HCT116 (cell line): ENCODE results near the gene CD34. TPM values are rescaled to one million over a fixed set of nuclear protein-coding genes. Genes with fewer than 3 reads are reported as not detected.

Source experiments
- ATAC-seq: fragments of 200-7000 bp; cut with Tn5 transposase; 2 replicates; pipeline ENCODE4 v1.9.1; 2020; ENCODE audit warnings: mild to moderate bottlenecking, moderate library complexity
- BruUV-seq: library from RNA; stranded (reverse); fragments of 400-500 nt; replicated peaks from 2 replicates; lab custom pipeline; 2021; lab: Mats Ljungman, UMichigan
- CTCF ChIA-PET: fragments of 300-600 bp; sonication (Branson Sonifier 250); formaldehyde crosslinking; loops from one replicate; lab custom pipeline; 2021; ENCODE audit warnings: antibody characterized with exemption; lab: Charles Lee
- POLR2A ChIA-PET: fragments of 300-600, 350-600 bp; sonication (Branson Sonifier 250); formaldehyde crosslinking; loops from one replicate; lab custom pipeline; 2021; ENCODE audit warnings: antibody characterized with exemption; lab: Charles Lee
- RAD21 ChIA-PET, 2 experiments: fragments of 300-600 bp; sonication (Branson Sonifier 250); formaldehyde crosslinking; loops; one replicate each; lab custom pipeline; 2023; ENCODE audit warnings: low total read pairs in 2 of 2; ENCODE audit not compliant: uncharacterized antibody in 2 of 2, unreplicated experiment in 2 of 2, low non-redundant PET in 1 of 2; lab: Charles Lee
- DNase-seq: peaks from one replicate; pipeline ENCODE4 v3.0.0-alpha.2; 2010; ENCODE audit warnings: low read depth, low spot score
- H2AFZ ChIP-seq: fragments of 200-600 bp; shearing (Covaris generic), sonication (generic); 2 replicates; pipeline ENCODE4 v1.6.1; 2017; ENCODE audit warnings: low read depth, mixed run types, mixed read lengths, antibody characterized with exemption, low read length; ENCODE audit not compliant: poor library complexity, severe bottlenecking
- H3K27ac ChIP-seq: 2 replicates; pipeline ENCODE4 v1.5.1; 2012; ENCODE audit warnings: low read depth, low read length
- H3K27me3 ChIP-seq: fragments of 200-600 bp; sonication (generic); 2 replicates; pipeline ENCODE4 v1.6.1; 2016; ENCODE audit warnings: mixed run types, low read length, mixed read lengths; ENCODE audit not compliant: insufficient read depth
- H3K36me3 ChIP-seq, 2 experiments: fragments of 200-500 bp in 1 of 2; fragments of 200-600 bp in 1 of 2; sonication (Bioruptor generic) in 1 of 2; sonication (generic) in 1 of 2; 2 replicates each; pipeline versions ENCODE4 v1.5.1 to v1.6.1; 2014 to 2016; ENCODE audit warnings: low read length in 2 of 2, inconsistent platforms in 1 of 2, mixed read lengths in 1 of 2, mixed run types in 1 of 2; ENCODE audit not compliant: insufficient read depth in 2 of 2, control insufficient read depth in 1 of 2
- H3K4me1 ChIP-seq, 2 experiments: fragments of 200-600 bp in 1 of 2; sonication (generic) in 1 of 2; 2 replicates each; pipeline versions ENCODE4 v1.5.1 to v1.6.1; 2012 to 2017; ENCODE audit warnings: low read length in 2 of 2, inconsistent platforms in 1 of 2, mild to moderate bottlenecking in 1 of 2, mixed read lengths in 1 of 2, mixed run types in 1 of 2, moderate library complexity in 1 of 2; ENCODE audit not compliant: insufficient read depth in 2 of 2, control insufficient read depth in 1 of 2
- H3K4me2 ChIP-seq: fragments of 200-600 bp; sonication (generic); 2 replicates; pipeline ENCODE4 v1.6.1; 2017; ENCODE audit warnings: mixed run types, low read length, mixed read lengths
- H3K4me3 ChIP-seq, 2 experiments: fragments of 200-600 bp in 1 of 2; sonication (generic) in 1 of 2; replicated peaks in 1 of 2; 2 replicates each; pipeline ENCODE4 v1.5.1; 2011 to 2016; ENCODE audit warnings: low read length in 2 of 2, control low read depth in 1 of 2, low read depth in 1 of 2, mild to moderate bottlenecking in 1 of 2, mixed read lengths in 1 of 2, mixed run types in 1 of 2
- H3K79me2 ChIP-seq: fragments of 200-600 bp; sonication (generic); 2 replicates; pipeline ENCODE4 v1.6.1; 2017; ENCODE audit warnings: mild to moderate bottlenecking, mixed run types, low read length, moderate library complexity, mixed read lengths; ENCODE audit not compliant: insufficient read depth
- H3K9ac ChIP-seq: fragments of 200-600 bp; sonication (generic); 2 replicates; pipeline ENCODE4 v1.6.1; 2016; ENCODE audit warnings: low read length, mixed read lengths
- H3K9me2 ChIP-seq: fragments of 200-600 bp; sonication (generic), shearing (Covaris generic); 2 replicates; pipeline ENCODE4 v1.6.1; 2017; ENCODE audit warnings: mixed run types, mild to moderate bottlenecking, moderate library complexity; ENCODE audit not compliant: insufficient read depth
- H3K9me3 ChIP-seq, 2 experiments: fragments of 200-500 bp in 1 of 2; fragments of 200-600 bp in 1 of 2; sonication (Bioruptor generic) in 1 of 2; sonication (generic) in 1 of 2; 2 replicates each; pipeline ENCODE4 v1.6.1; 2014 to 2017; ENCODE audit warnings: low read length in 2 of 2, mixed read lengths in 2 of 2, inconsistent platforms in 1 of 2, low read depth in 1 of 2, mild to moderate bottlenecking in 1 of 2, mixed run types in 1 of 2, moderate library complexity in 1 of 2; ENCODE audit not compliant: control insufficient read depth in 1 of 2, insufficient read depth in 1 of 2
- H4K20me1 ChIP-seq: fragments of 200-600 bp; sonication (generic), shearing (Covaris generic); 2 replicates; pipeline ENCODE4 v1.6.1; 2017; ENCODE audit warnings: mixed run types, mild to moderate bottlenecking, moderate library complexity; ENCODE audit not compliant: insufficient read depth
- ATF3 ChIP-seq: IDR thresholded peaks from 2 replicates; pipeline ENCODE4 v1.6.1; 2012
- CBX3 ChIP-seq: IDR thresholded peaks from 2 replicates; pipeline ENCODE4 v1.6.1; 2012; ENCODE audit warnings: low read depth
- ELF1 ChIP-seq: IDR thresholded peaks from 2 replicates; pipeline ENCODE4 v1.6.1; 2012; ENCODE audit warnings: low read depth, borderline replicate concordance
- EZH2 ChIP-seq: fragments of 200-600 bp; sonication (generic); IDR thresholded peaks from 2 replicates; pipeline ENCODE4 v1.6.1; 2017; ENCODE audit warnings: antibody characterized with exemption, mixed run types
- EZH2phosphoT487 ChIP-seq: fragments of 200-600 bp; IDR thresholded peaks from 2 replicates; pipeline ENCODE4 v1.6.1; 2018; ENCODE audit warnings: antibody characterized with exemption, borderline replicate concordance
- FOSL1 ChIP-seq: IDR thresholded peaks from 2 replicates; pipeline ENCODE4 v1.6.1; 2012; ENCODE audit warnings: low read depth
- POLR2A ChIP-seq: IDR thresholded peaks from 2 replicates; pipeline ENCODE4 v1.7.0; 2011; ENCODE audit warnings: borderline replicate concordance; ENCODE audit not compliant: insufficient read depth, insufficient read length; ENCODE audit errors: extremely low read depth
- POLR2AphosphoS5 ChIP-seq: IDR thresholded peaks from 2 replicates; pipeline ENCODE4 v1.6.1; 2011; ENCODE audit warnings: mild to moderate bottlenecking, low read depth, low read length, moderate library complexity
- SIN3A ChIP-seq: IDR thresholded peaks from 2 replicates; pipeline ENCODE4 v1.6.1; 2012; ENCODE audit warnings: low read depth
- TCF7L2 ChIP-seq: IDR thresholded peaks from 2 replicates; pipeline ENCODE4 v1.7.0; 2011; ENCODE audit warnings: borderline replicate concordance, inconsistent platforms; ENCODE audit not compliant: insufficient read depth, insufficient read length; ENCODE audit errors: extremely low read depth
- ZBTB33 ChIP-seq: IDR thresholded peaks from 2 replicates; pipeline ENCODE4 v1.6.1; 2011; ENCODE audit warnings: mild to moderate bottlenecking, low read length, moderate library complexity; ENCODE audit not compliant: insufficient replicate concordance; ENCODE audit errors: extremely low read depth
- intact Hi-C: fragments of 100-400 bp; cut with micrococcal nuclease; formaldehyde crosslinking; loops from 2 replicates; pipeline ENCODE4 v1.10.0; 2022
- total RNA-seq: library from RNA; stranded (reverse); gene quantifications from one replicate; pipeline ENCODE4 v1.2.1, GENCODE V29; 2021; ENCODE audit not compliant: unreplicated experiment

Gene CD34
- total RNA-seq, 1 experiment from 2014 or later, result 0.07 TPM

- no peak for TF ChIP-seq ATF3
- TF ChIP-seq CBX3, result no peak
- TF ChIP-seq SIN3A, result no peak
- no peak for TF ChIP-seq ELF1
- no peak for TF ChIP-seq ZBTB33
- no peak for TF ChIP-seq POLR2AphosphoS5
- no peak for TF ChIP-seq EZH2phosphoT487
- TF ChIP-seq FOSL1, result no peak
- no peak for TF ChIP-seq TCF7L2
- TF ChIP-seq POLR2A, result no peak
- no peak for TF ChIP-seq EZH2
- POLR2A ChIA-PET, result no interaction called here
- no peaks in the 10 kb centered on the region for H4K20me1 ChIP-seq
- BruUV-seq, result no TSS peak
- RAD21 ChIA-PET, result no interaction called here
- intact Hi-C loops, result no loop called here
- no peaks in the 10 kb centered on the region for H3K79me2 ChIP-seq
- H3K27me3 ChIP-seq, result no peaks in the 10 kb centered on the region
- H3K4me2 ChIP-seq, result no peak overlapping the region
- CTCF ChIA-PET, result no interaction called here
- no peaks in the 10 kb centered on the region for H3K36me3 ChIP-seq
- no peak overlapping the region for H3K27ac ChIP-seq
- DNase-seq, result no peak
- H3K9me2 ChIP-seq, result no peaks in the 10 kb centered on the region; the same call in 1 of the 2 replicates
- H3K9ac ChIP-seq, result no peak overlapping the region
- no peaks in the 10 kb centered on the region for H3K9me3 ChIP-seq
- no peak overlapping the region for H3K4me3 ChIP-seq
- ATAC-seq, result no peak
- no peak overlapping the region for H2AFZ ChIP-seq
- no peaks in the 10 kb centered on the region for H3K4me1 ChIP-seq
These were observed 3.0 kb upstream of the CD34 start for GRCh38 chr1:207913951-207914350.
